Stimulated activated CD8-positive, alpha-beta memory T cell treated with anti-CD3 and anti-CD28 coated beads, Interleukin-15, amount 100 ng/mL, for 1 hour (primary cell): ENCODE measurements around the gene CTSK.

ENCODE experiments used
- DNase-seq: peaks from one replicate; pipeline ENCODE4 v3.0.0-alpha.2; 2020; ENCODE audit warnings: low read depth

CTSK gene

GRCh38 chr1:150760013-150760412 is 48.0 kb downstream of the CTSK start:
- no peak for DNase-seq

DNA sequence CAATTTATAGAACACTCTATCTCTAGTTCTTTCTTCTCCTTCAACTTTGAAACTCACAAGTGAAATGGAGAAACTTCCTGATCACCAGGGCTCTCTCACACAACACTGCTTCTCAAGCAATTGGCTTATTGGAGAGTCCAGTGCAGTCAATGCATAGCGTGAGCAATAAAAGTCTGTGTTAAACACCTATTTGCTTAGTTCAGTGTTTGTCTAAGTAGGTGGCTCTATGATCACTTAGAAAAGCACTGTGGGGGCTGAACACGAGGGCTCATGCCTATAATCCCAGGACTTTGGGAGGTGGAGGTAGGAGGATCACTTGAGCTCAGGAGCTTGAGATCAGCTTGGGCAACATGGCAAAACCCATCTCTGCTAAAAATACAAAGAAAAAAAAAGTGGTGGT is 54.6 kb downstream of the CTSK start:
- DNase-seq, result no peak

GRCh38 chr1:150751443-150751842 is 56.6 kb downstream of the CTSK start:
- DNase-seq, result no peak

GRCh38 chr1:150749720-150750311 is 58.2 kb downstream of the CTSK start:
- DNase-seq, result no peak

DNA sequence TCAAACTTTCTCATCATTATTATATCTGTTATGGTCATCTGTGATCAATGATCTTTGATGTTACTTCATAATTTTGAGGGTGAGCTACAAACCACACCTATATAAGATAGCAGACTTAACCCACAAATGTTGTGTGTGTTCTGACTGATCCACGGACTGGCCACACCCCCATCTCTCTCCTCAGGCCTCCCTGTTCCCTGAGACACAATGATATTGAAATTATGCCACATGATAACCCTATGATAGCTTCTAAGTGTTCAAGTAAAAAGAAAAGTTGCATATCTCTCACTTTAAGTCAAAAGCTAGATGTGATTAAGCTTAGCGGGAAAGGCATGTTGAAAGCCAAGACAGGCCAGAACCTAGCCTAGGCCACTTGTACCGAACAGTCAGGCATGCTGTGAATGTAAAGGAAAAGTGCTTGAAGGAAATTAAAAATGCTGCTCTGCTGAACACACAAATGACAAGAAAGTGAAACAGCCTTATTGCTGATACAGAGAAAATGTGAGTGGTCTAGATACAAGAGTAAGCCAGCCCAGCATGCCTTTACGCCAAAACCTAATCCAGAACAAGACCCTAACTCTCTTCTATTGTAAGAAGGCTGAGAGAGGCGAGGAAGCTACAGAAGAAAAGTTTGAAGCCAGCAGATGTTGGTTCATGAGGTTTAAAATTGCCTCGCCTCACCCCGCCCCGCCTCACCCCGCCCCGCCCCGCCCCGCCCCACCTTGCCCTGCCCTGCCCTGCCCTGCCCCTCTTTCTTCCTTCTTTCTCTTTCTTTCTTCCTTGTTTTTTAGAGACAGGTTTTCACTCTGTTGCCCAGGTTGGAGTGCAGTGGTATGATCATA is 59.0 kb downstream of the CTSK start:
- no peak for DNase-seq
